Ishikawa (cell line): ENCODE data around the gene CDK12.

Experiments used
- CEBPB ChIP-seq: IDR thresholded peaks from 2 replicates; pipeline ENCODE4 v1.6.1; 2012
- CREB1 ChIP-seq: IDR thresholded peaks from 2 replicates; pipeline ENCODE4 v1.6.1; 2012; ENCODE audit warnings: low read depth
- EP300 ChIP-seq: IDR thresholded peaks from 2 replicates; pipeline ENCODE4 v1.6.1; 2012; ENCODE audit warnings: borderline replicate concordance
- FOXM1 ChIP-seq: IDR thresholded peaks from 2 replicates; pipeline ENCODE4 v1.6.1; 2012; ENCODE audit warnings: low read depth, borderline replicate concordance
- NFIC ChIP-seq: IDR thresholded peaks from 2 replicates; pipeline ENCODE4 v1.6.1; 2012
- RAD21 ChIP-seq: IDR thresholded peaks from 2 replicates; pipeline ENCODE4 v1.6.1; 2012; ENCODE audit warnings: low read depth
- TAF1 ChIP-seq: IDR thresholded peaks from 2 replicates; pipeline ENCODE4 v1.6.1; 2012; ENCODE audit warnings: low read depth, mild to moderate bottlenecking
- TCF12 ChIP-seq: IDR thresholded peaks from 2 replicates; pipeline ENCODE4 v1.6.1; 2012; ENCODE audit warnings: low read depth
- TEAD4 ChIP-seq: IDR thresholded peaks from 2 replicates; pipeline ENCODE4 v1.6.1; 2012
- YY1 ChIP-seq: IDR thresholded peaks from 2 replicates; pipeline ENCODE4 v1.6.1; 2012; ENCODE audit warnings: low read depth
- ZBTB7A ChIP-seq: IDR thresholded peaks from 2 replicates; pipeline ENCODE4 v1.6.1; 2012; ENCODE audit warnings: low read depth
- TF ChIP-seq, protein P1 (sequence below): IDR thresholded peaks from 2 replicates; pipeline ENCODE4 v1.6.1; 2012; ENCODE audit warnings: low read depth, mild to moderate bottlenecking
- TF ChIP-seq, protein P2 (sequence below): IDR thresholded peaks from 2 replicates; pipeline ENCODE4 v1.6.1; 2012
- TF ChIP-seq, protein P3 (sequence below): IDR thresholded peaks from 2 replicates; pipeline ENCODE4 v1.6.1; 2012

The CDK12 gene

DNA sequence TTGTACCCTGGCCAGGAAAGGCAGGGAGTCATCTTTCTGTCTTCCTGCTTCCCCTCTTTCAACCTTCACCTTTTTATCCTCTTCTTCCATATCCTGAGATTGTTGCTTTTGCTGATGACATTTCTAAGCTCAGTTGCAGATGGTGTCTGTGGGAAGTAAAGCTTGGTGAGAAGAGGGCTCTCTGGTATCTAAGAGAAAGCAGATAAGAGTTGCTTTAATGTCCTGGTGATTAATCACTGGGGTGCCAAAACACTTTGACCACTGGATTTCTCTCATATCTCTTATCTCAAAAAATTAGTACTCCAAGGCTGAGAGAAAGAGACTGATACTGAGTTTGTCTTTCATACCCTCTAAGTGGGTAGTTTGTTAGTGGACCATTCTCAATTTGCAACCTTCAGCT lies 75.2 kb downstream of the CDK12 start:
- TF ChIP-seq ZBTB7A (no peak), TCF12 (no peak), CEBPB (no peak), EP300 (no peak), RAD21 (no peak), TEAD4 (no peak), CREB1 (no peak), YY1 (no peak)
- TF ChIP-seq, protein P1, sequence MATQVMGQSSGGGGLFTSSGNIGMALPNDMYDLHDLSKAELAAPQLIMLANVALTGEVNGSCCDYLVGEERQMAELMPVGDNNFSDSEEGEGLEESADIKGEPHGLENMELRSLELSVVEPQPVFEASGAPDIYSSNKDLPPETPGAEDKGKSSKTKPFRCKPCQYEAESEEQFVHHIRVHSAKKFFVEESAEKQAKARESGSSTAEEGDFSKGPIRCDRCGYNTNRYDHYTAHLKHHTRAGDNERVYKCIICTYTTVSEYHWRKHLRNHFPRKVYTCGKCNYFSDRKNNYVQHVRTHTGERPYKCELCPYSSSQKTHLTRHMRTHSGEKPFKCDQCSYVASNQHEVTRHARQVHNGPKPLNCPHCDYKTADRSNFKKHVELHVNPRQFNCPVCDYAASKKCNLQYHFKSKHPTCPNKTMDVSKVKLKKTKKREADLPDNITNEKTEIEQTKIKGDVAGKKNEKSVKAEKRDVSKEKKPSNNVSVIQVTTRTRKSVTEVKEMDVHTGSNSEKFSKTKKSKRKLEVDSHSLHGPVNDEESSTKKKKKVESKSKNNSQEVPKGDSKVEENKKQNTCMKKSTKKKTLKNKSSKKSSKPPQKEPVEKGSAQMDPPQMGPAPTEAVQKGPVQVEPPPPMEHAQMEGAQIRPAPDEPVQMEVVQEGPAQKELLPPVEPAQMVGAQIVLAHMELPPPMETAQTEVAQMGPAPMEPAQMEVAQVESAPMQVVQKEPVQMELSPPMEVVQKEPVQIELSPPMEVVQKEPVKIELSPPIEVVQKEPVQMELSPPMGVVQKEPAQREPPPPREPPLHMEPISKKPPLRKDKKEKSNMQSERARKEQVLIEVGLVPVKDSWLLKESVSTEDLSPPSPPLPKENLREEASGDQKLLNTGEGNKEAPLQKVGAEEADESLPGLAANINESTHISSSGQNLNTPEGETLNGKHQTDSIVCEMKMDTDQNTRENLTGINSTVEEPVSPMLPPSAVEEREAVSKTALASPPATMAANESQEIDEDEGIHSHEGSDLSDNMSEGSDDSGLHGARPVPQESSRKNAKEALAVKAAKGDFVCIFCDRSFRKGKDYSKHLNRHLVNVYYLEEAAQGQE, result no peak
- TF ChIP-seq, protein P2, sequence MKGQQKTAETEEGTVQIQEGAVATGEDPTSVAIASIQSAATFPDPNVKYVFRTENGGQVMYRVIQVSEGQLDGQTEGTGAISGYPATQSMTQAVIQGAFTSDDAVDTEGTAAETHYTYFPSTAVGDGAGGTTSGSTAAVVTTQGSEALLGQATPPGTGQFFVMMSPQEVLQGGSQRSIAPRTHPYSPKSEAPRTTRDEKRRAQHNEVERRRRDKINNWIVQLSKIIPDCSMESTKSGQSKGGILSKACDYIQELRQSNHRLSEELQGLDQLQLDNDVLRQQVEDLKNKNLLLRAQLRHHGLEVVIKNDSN, result no peak

DNA sequence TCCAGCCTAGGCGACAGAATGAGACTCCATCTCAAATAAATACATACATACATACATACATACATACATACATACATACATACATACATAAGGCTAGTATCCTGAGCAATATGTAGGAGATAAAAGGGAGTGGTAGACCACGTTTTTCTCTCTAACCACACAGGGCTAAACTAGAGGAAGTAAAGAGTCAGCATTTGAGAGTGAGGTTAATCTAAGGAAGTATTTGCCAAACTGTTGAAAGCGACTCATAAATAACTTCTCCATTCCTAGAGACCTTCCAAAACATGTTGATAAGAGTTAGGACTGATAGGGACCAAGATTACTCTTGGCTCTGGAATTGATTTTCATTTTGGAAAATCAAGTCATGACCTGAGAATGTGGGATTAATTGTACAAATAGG lies 77.6 kb downstream of the CDK12 start:
- TF ChIP-seq ZBTB7A (no peak), TEAD4 (no peak), CREB1 (no peak), YY1 (no peak), TAF1 (no peak)
- TF ChIP-seq, protein P1, result no peak

DNA sequence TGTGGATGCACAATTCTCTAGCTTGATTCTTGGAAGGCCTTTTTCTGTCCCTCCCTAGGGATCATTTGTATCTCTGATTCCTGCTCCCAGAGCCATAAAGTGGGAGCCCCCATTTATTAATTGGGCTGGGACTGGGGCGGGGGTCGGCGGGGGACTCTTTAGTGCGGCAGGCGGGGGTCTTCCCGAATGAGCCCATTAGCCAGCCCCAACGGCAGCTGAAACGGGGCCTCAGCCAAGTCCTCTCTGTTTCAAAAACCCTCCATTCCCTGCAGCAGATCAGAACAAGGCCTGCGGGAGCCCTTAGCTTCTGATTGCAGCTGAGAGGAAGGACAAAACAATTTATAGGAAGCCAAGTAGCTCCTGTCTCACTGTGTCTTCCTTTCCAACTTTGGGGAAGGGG lies 79.3 kb downstream of the CDK12 start:
- TF ChIP-seq TAF1, result no peak
- TF ChIP-seq RAD21, result no peak
- no peak for TF ChIP-seq ZBTB7A
- TF ChIP-seq, protein P2, result no peak
- TF ChIP-seq YY1, result no peak
- no peak for TF ChIP-seq TEAD4
- no peak for TF ChIP-seq NFIC
- TF ChIP-seq TCF12, result no peak
- TF ChIP-seq, protein P3, sequence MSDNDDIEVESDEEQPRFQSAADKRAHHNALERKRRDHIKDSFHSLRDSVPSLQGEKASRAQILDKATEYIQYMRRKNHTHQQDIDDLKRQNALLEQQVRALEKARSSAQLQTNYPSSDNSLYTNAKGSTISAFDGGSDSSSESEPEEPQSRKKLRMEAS, result no peak

DNA sequence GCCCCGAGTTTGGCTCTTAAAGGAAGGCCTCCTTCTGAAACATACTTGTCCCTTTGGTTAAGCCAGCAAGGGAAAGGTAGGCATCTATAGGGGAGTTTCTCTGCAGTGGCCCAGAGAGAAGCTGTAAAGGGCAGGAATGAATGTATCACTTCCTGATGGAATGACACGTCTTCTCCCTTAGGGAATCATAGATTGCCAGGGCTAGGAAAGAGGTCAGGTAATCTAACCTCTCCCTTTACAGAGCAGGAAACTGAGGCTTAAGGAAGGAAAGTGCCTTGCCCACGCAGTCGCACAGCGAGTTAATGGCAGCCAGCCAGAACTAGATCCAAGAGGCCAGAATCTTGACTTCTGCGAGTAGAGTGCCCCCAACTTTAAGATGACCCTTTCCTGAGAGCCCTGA lies 80.4 kb downstream of the CDK12 start:
- TF ChIP-seq RAD21, result no peak
- TF ChIP-seq CEBPB, result no peak
- TF ChIP-seq, protein P2, result no peak
- TF ChIP-seq EP300, result no peak
- no peak for TF ChIP-seq TAF1
- no peak for TF ChIP-seq NFIC

DNA sequence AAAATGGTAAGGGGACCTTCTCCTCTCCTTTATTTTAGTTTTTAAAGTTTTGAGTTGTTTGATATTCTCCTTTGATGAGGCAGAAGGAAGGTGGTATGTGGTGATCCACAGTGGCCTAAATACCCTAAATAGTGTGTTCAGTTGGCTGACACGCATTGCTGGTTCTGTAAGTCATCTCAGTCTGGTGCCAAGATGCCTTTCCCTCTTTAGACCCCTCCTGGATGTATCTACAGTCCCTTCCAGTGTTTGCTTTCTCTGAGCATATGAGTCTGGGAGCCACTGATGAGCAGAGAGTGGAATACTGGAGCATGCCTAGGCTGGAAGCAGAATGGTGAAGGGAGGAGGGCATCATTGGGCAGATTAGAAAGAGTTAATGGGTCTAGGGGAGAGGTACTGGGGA lies 81.9 kb downstream of the CDK12 start:
- TF ChIP-seq, protein P1, result no peak
- no peak for TF ChIP-seq TEAD4
- no peak for TF ChIP-seq EP300
- no peak for TF ChIP-seq YY1
- TF ChIP-seq CREB1, result no peak
- no peak for TF ChIP-seq TAF1
- no peak for TF ChIP-seq ZBTB7A
- TF ChIP-seq TCF12, result no peak
- TF ChIP-seq, protein P2, result no peak
- TF ChIP-seq, protein P3, result no peak
- no peak for TF ChIP-seq FOXM1
- no peak for TF ChIP-seq CEBPB
- TF ChIP-seq RAD21, result no peak
